ENCODE data around the gene SPPL2A. TPM values are rescaled to one million over a fixed set of nuclear protein-coding genes. Genes with fewer than 3 reads are reported as not detected.

SPPL2A gene
- total and polyA plus RNA-seq, 2 of the 13 experiments (the other 11 are each of a cell fraction or from before 2014, with no cell fraction given) = 80.5 to 105 TPM

- TF ChIP-seq FUBP1 (CRISPR knock-in tag; IDR thresholded peaks at IDR 0.05; ENCODE audit: borderline replicate concordance) (no peak), DPF2 (CRISPR knock-in tag; IDR thresholded peaks at IDR 0.05; ENCODE audit: borderline replicate concordance, low read depth) (no peak), ZBTB44 (CRISPR knock-in tag; IDR thresholded peaks at IDR 0.05) (no peak), ZNF737 (CRISPR knock-in tag; IDR thresholded peaks at IDR 0.05; ENCODE audit: borderline replicate concordance) (no peak), AFF4 (CRISPR knock-in tag; IDR thresholded peaks at IDR 0.05) (no peak), FOXC1 (CRISPR knock-in tag; IDR thresholded peaks at IDR 0.05; ENCODE audit: borderline replicate concordance) (peak; percentile 64; the same call in 1 of the 2 replicates), ZNF800 (CRISPR knock-in tag; IDR thresholded peaks at IDR 0.05) (no peak; the same call in 1 of the 2 replicates), FOXP4 (CRISPR knock-in tag; IDR thresholded peaks at IDR 0.05) (no peak), RBAK (CRISPR knock-in tag; IDR thresholded peaks at IDR 0.05) (no peak), REST (IDR thresholded peaks at IDR 0.05; ENCODE audit: borderline replicate concordance in 1 of 2, low read depth in 1 of 2, low read length in 2 of 2) (no peak), CBX1 (IDR thresholded peaks at IDR 0.05; ENCODE audit: low read depth) (no peak)
These were observed 78.8 kb downstream of the SPPL2A start, which contains the start of gene TRPM7 (continued) for GRCh38 chr15:50686469-50687301.

Measured in HepG2 (cell line).